Uterus (tissue), 4 donors: ENCODE data around the gene POLD1. TPM values are rescaled to one million over a fixed set of nuclear protein-coding genes. Genes with fewer than 3 reads are reported as not detected.

Experiments used
- DNase-seq, 2 donors: peaks; one replicate each; pipeline ENCODE4 v3.0.0-alpha.2; 2019 to 2020
- H3K27ac ChIP-seq, 2 donors: fragments of 200-600 bp; sonication (generic); 1 replicate in 1 of 2; 2 replicates in 1 of 2; pipeline ENCODE4 v1.5.1; 2016 to 2018
- H3K27me3 ChIP-seq, 2 donors: fragments of 200-600 bp; sonication (generic); one replicate each; pipeline ENCODE4 v1.5.1; 2018 to 2019; ENCODE audit warnings: control low read depth in 1 of 2
- H3K36me3 ChIP-seq, 2 donors: fragments of 200-600 bp; sonication (generic); one replicate each; pipeline ENCODE4 v1.5.1; 2019; ENCODE audit warnings: control low read depth in 1 of 2
- H3K4me1 ChIP-seq, 2 donors: fragments of 200-600 bp; sonication (generic); one replicate each; pipeline ENCODE4 v1.5.1; 2018 to 2019; ENCODE audit warnings: control low read depth in 1 of 2
- H3K4me3 ChIP-seq, 2 donors: fragments of 200-600 bp; sonication (generic); 1 replicate in 1 of 2; 2 replicates in 1 of 2; pipeline ENCODE4 v1.5.1; 2018 to 2019; ENCODE audit warnings: mild to moderate bottlenecking in 1 of 2
- H3K9me3 ChIP-seq, 2 donors: fragments of 200-600 bp; sonication (generic); one replicate each; pipeline ENCODE4 v1.5.1; 2019; ENCODE audit warnings: control low read depth in 1 of 2
- CTCF ChIP-seq, 4 experiments: fragments of 200-600 bp in 2 of 4; fragments of 450-650 bp in 2 of 4; sonication (generic) in 2 of 4; IDR thresholded peaks; one replicate each; pipeline ENCODE4 v1.5.1; 2016 to 2019; ENCODE audit warnings: antibody characterized with exemption in 4 of 4, mild to moderate bottlenecking in 2 of 4, moderate library complexity in 1 of 4
- POLR2A ChIP-seq, 2 donors: fragments of 450-650 bp; IDR thresholded peaks; one replicate each; pipeline ENCODE4 v1.6.1; 2016; ENCODE audit warnings: antibody characterized with exemption in 2 of 2, mild to moderate bottlenecking in 1 of 2, moderate library complexity in 1 of 2
- intact Hi-C: fragments of 100-400 bp; cut with DNase I; formaldehyde crosslinking; loops from one replicate; pipeline ENCODE4 v1.15.1; 2023; ENCODE audit warnings: low total_unique reads
- total RNA-seq, 4 donors: library from RNA; depleted of rRNA in 3 of 4; stranded (reverse); fragments of >200 nt in 3 of 4; gene quantifications; one replicate each; pipeline versions ENCODE4 v1.1.0 to v1.2.4, GENCODE V29; 2014 to 2023
- donor health status: DM: yes; HTN: yes; CAD: no.

Gene POLD1
- total RNA-seq, 4 donors from 2014 or later = 10.6 to 47.9 (median 24.0) TPM

- no peak for TF ChIP-seq CTCF (IDR thresholded peaks at IDR 0.05)
- TF ChIP-seq POLR2A (IDR thresholded peaks at IDR 0.05) = no peak
- intact Hi-C loops = no loop called here
- no peak for DNase-seq
- H3K27ac ChIP-seq = no peak overlapping the region
- H3K27me3 ChIP-seq = no peaks in the 10 kb centered on the region
- H3K36me3 ChIP-seq = no peaks in the 10 kb centered on the region
- no peaks in the 10 kb centered on the region for H3K4me1 ChIP-seq
- no peaks in the 10 kb centered on the region for H3K9me3 ChIP-seq
- H3K4me3 ChIP-seq = no peak overlapping the region
Observed at GRCh38 chr19:50398675-50399367, 14.7 kb downstream of the POLD1 start.

- H3K4me1 ChIP-seq = no peaks in the 10 kb centered on the region
- no peaks in the 10 kb centered on the region for H3K36me3 ChIP-seq
- no peak overlapping the region for H3K27ac ChIP-seq
- H3K27me3 ChIP-seq = no peaks in the 10 kb centered on the region
- TF ChIP-seq CTCF (IDR thresholded peaks at IDR 0.05) = no peak
- TF ChIP-seq POLR2A (IDR thresholded peaks at IDR 0.05) = no peak
- intact Hi-C loops = no loop called here
- H3K4me3 ChIP-seq = no peak overlapping the region
- no peaks in the 10 kb centered on the region for H3K9me3 ChIP-seq
- DNase-seq = no peak
Observed at GRCh38 chr19:50399368-50399745, 15.2 kb downstream of the POLD1 start.

GRCh38 chr19:50401605-50402450, 17.7 kb downstream of the POLD1 start:
- no peaks in the 10 kb centered on the region for H3K9me3 ChIP-seq
- intact Hi-C loops = no loop called here
- H3K27ac ChIP-seq = no peak overlapping the region
- H3K36me3 ChIP-seq = no peaks in the 10 kb centered on the region
- H3K27me3 ChIP-seq = no peaks in the 10 kb centered on the region
- H3K4me1 ChIP-seq = no peaks in the 10 kb centered on the region
- no peak for TF ChIP-seq CTCF (IDR thresholded peaks at IDR 0.05)
- no peak for TF ChIP-seq POLR2A (IDR thresholded peaks at IDR 0.05)
- no peak for DNase-seq
- H3K4me3 ChIP-seq = no peak overlapping the region

GRCh38 chr19:50402544-50403301, 18.6 kb downstream of the POLD1 start:
- Histone ChIP-seq H3K27ac (no peak overlapping the region), H3K36me3 (no peaks in the 10 kb centered on the region), H3K4me1 (no peaks in the 10 kb centered on the region), H3K27me3 (no peaks in the 10 kb centered on the region), H3K4me3 (no peak overlapping the region), H3K9me3 (no peaks in the 10 kb centered on the region)
- intact Hi-C loops = no loop called here
- no peak for TF ChIP-seq CTCF (IDR thresholded peaks at IDR 0.05)
- TF ChIP-seq POLR2A (IDR thresholded peaks at IDR 0.05) = no peak
- DNase-seq = no peak
